ENCODE measurements around the gene BBS2.

BBS2 gene, protein sequence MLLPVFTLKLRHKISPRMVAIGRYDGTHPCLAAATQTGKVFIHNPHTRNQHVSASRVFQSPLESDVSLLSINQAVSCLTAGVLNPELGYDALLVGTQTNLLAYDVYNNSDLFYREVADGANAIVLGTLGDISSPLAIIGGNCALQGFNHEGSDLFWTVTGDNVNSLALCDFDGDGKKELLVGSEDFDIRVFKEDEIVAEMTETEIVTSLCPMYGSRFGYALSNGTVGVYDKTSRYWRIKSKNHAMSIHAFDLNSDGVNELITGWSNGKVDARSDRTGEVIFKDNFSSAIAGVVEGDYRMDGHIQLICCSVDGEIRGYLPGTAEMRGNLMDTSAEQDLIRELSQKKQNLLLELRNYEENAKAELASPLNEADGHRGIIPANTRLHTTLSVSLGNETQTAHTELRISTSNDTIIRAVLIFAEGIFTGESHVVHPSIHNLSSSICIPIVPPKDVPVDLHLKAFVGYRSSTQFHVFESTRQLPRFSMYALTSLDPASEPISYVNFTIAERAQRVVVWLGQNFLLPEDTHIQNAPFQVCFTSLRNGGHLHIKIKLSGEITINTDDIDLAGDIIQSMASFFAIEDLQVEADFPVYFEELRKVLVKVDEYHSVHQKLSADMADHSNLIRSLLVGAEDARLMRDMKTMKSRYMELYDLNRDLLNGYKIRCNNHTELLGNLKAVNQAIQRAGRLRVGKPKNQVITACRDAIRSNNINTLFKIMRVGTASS

DNA sequence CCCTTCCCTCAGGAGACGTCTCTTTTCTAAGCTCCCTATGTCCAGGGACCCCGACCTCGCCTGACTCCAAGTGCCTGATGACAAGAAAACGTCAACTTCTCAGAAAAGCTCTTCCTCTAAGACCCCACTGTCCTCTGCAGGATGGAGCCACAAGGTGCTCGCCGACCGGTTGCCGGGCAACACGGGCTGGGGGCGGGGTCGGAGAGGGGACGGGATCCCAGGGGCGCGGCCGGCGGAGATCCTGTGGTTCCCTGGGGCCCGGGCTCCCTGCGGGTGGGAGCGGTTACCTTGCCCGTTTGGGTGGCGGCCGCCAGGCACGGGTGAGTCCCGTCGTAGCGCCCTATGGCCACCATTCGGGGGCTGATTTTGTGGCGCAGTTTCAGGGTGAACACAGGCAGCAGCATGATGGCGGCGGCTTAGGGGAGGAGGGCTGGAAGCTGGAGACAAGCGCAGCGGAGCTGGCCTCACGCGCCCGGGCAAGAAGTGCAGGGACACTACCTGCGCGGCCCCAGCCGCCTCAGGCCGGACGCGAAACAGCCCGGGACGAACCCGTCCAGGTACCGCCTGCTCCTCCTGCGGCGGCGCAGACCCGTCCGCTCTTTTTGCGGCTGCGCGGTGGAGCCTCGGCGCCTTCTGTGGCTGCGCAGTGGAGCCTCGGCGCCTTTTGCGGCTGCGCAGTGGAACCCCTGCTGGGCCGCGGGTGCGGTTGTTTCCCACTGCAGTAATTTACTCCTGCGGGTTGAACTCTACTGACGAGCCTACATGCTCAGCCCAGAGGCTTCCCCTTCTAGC lies at the start of gene BBS2:
BBS2 (minus strand) TSS at position 566 of the 792 bp plus-strand sequence; CDS start at position 404, 162 bp downstream.
- DNase-seq, result peak; percentile 6

DNA sequence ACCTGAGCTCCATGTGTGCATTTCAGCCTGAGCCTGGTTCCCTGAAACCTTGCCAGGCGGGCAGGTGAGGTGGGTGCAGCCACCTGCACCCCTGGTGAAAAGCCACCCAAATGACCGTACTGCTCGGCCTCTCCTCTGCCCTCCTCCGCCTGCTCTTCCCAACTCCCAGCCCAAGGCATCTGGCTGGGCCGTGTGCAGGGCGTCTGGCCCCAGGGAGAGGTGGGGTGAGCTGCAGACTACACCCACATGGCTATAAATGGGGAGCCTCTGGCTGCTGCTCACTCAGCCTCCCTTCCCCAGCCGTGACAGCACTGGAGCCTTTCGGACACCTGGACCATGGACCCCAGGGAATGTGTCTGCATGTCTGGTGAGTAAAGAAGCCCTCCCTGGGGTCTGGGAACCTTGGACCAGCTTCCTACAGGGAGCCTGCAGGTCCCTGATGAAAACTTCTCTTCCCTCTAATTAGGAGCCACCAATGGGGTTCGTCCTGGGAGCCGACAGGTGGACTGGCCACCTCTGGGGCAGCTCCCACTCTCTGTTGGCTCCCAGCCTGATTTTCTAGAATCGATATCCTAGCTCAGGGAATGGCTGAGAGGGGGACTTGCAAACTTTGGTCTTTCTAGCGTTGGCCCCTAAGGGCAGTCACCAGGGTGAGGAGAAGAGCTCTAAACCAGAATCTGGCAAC lies 45.1 kb upstream of the BBS2 start, which contains the start of gene MT4:
MT4 (plus strand) TSS at position 281 of the 685 bp plus-strand sequence; CDS start at position 337, 56 bp downstream.
- DNase-seq, result no peak

DNA sequence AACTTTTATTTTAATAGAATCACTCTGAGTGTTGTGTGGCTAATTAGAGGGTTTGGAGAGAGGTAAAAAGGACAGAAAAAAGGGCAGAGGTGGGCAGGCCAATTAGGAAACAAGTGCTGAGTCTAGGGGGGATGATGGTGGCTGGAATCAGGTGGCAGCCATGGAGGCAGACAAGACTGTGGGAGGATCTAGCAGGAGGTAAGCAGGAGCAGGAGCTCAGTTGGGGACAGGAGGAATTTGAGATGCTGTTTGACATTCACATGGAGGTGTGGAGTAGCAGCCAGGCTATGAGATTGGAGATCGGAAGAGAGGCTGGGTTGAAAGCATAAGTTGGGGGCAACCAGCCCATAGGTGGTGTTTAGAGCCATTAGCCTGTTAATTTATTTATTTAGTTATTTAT lies 41.3 kb upstream of the BBS2 start:
- no peak for DNase-seq

DNA sequence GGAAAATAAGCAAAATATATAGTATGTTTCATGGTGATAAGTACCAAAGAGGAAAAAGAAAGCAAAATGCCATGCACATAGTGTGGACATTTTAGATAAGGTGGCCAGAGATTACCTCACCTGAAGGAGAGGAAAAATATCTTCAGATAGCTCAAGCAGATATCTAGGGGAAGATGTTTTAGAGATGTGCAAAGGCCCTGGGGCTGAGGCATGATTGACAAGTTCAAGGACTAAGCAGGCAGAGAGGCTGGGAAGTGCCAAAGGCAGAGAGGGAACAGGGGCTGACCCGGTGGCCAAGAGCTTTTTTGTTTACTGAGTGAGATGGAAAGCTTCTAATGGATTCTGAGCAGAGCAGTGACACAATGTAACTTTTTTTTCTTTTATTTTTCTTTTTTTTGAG lies 40.6 kb upstream of the BBS2 start:
- DNase-seq, result no peak

DNA sequence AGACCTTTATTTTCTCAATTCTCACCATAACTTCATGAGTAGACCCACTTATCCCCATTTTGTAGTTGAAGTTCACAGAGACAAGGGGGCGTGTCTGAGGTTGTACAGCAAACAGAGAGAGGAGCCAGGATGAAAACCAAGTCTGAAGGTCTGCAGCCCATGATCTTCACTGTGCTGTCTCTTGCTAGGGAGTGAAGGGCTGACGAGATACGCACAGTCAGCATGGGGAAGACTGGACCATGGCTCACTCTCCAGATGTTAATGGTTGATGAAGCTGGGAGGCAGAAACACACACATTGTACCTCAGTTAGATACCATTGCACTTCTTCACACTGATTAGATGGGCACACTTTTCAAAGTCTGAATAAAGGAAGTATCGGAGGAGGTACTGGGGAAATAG lies 39.3 kb upstream of the BBS2 start:
- DNase-seq, result no peak

DNA sequence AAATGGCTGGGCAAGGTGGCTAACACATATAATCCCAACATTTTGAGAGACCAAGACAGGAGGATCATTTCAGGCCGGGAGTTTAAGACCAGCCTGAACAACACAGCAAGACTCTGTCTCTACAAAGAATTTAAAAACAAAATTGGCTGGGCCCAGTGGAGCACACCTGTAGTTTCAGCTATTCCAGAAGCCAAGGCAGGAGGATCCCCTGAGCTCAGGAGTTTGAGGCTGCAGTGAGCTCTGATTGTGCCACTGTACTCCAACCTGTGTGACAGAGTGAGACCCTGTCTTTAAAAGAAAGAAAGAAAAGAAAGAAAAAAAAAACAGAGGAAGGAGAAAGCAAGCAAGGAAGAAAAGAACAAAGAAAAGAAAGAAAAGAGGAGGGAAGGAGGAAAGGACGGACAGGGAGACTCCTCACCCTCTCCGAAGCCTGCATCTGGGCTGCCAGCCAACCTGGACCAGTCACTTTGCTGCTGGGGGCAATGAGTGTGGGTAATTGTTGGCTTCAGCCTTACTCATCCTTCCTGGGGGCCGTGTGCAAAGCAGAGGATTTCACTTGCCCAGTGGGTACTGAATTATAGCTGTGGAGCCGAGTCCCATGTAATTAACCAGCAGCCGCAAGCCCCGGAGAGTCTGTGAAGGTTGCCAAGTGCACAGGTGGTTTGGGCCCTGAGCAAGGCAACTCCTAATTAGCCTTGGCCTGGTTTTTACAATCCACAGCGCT lies 38.4 kb upstream of the BBS2 start:
- DNase-seq, result no peak

DNA sequence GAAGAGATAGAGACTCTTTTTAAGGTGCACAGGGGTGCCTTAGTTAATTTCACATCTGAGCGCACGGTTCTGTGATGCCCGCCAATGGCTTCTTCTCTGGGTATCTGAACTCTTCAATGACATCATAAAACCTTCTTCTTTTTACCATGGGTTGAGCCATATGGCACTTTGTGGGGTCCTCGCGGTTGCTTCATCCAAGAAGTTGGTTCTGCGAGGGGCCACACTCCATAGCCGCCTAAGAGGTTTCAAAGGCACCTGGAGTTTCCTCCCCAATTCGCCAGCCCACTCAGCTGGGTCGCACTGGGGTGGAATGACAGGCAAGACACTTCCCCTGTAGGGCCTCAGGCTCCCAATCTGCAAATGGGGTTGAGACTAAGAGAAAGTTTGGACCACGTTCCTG lies 34.6 kb upstream of the BBS2 start:
- DNase-seq, result no peak

DNA sequence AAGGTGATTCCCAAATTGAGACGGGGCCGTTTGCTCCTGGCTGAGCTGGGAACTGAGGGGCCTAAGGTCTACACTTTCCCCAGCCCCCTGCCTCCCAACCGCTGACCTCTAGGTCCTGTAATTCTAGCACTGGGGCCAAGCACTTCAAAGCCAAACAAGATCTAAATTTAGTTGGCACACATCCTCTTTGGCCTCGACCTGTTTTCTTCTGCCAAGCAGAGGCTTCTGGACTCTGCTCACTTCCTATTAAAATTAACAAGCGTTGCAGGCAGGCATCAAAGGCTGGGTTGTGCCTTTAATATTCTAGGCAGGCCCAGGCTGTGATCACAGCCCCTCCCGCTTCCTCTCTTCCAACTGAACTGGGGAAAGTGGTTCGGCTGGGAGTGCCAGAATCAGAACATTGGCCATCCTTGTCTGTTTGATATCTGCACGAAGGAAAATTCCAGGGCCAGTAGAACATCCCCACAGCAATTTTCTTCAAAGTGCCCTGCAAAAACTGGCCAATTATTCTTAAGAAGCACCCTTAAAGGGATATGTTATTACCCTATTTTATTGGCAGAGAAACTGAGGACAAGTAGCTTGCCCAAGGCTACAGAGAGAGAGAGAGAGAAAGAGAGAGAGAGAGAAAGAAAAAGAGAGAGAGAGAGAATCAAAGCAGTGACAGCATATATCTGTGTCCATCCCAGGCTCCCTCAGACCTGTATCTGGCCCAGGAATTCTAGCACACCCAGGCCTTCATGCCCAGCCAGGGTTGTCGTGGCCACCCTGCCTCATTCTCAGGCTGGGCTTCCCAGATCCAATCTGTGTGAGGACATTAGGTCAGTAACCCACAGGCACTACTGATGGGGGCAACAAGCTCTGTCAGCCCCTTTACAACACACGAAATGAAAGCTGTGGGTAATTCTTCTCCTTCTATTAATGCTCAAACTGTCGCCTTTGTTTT lies 32.2 kb upstream of the BBS2 start:
- DNase-seq, result no peak

DNA sequence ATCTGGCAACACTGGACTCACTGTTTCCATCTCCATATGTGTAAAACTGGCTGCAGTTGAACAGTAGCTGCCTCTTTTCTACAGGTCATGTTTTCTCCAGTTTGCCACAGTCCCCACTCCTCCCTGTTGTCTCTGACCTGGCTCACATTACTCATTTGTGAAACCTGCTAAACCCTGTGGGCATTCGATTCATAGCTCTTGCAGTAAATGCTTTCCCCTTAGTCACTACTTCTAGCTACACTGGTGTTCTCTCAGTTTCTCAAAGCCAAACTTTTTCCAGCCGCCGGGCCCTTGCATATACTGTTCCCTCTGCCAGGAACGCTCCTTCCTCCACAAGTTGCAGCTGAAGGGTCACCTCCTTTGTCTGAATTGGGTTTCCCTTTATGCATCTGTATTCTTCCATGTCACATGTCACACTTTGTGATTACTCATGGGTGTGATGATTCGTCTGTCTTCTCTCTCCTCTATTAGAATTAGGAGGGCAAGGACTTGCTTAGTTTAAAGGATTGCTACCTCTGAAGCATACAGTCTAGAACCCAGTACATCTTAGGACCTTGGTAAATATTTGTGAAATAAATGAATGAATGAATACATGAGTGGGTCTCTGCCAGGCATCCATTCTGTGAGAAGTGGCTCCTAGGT lies 30.0 kb upstream of the BBS2 start:
- DNase-seq, result no peak

DNA sequence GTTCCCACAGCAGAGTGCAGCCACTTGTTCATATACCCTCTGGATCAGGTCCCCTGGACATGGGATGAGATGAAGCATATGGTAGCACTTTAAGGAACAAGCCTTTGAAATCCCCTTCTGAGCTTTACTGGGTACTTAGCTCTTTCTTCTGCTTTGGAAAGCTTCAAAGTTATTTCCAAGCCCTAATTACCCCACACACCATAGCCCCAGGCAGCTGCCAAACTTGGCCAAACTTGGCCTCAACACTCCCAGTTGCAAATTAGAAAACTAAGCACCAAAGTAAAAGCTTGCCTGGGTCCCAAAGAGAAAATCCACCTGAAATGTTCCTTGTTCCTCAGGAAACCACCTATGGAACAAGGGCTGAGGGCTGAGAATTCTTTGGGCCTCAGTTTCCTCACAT lies 29.3 kb upstream of the BBS2 start:
- no peak for DNase-seq

DNA sequence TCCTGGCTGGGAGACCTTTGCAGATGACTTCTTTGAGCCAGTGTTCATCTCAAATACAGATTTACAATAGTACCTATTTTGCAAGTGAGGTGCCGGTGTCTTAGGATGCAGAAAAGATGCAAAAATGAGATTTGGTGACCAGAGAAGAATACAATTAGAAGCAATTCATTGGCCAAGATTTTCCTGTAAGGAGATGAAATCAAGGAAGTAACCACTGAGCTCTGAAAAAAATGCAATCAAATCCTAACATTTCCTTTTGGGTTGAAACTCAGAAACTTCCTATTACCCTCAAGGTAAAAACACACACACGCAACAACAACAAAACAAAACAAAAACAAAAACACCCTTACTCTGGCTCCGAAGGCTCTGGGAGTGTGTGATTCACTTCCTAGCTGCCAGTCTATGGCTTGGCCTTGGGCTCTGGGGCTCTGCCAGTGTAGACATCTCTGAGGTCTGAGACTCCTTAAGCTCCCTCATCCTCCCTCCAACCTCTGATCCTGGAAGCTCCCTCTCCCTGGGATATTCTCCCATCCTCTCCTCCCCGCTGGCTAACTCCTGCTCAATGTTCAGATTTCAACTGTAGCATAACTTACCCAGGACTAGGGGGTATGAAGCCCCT lies 28.2 kb upstream of the BBS2 start:
- DNase-seq, result no peak

DNA sequence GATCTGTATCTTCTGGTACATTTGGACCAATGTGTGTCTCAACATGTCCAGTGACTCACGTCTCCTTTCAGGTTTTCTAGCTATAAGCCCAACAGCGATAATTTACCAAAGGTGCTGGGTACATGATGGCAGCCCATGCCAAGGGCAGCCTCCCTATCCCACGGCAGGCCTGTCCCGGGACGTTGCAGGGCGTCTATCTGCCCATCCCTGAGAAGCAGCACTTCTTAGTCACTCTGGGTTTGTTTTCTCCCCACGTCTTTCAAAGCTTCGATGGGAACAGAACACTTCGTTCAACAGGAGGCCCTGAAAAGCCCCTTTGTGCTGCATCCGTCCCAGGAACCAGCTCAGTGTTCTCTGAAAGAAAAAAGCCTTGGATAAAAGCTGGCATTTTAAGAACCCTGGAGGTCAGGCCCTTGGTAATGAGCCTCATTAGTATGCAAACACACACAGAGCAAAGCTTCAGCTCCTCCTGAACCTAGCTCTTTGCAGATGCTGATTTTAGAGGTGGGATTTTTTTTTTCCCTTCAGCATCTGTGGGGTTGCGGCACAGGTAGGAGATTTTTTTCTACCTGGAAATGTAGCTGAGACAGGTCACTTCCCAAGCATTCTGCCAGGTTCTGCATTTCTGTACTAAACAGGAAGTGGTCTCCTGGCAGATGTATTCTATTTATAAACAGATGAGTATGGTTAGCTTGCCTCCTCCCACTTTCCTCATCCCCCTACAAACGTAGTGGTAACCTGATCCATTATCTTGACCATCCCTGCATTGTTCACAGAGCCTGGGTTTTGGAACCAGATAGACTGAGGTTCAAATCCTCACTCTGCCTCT lies 27.5 kb upstream of the BBS2 start:
- DNase-seq, result peak; percentile 9

DNA sequence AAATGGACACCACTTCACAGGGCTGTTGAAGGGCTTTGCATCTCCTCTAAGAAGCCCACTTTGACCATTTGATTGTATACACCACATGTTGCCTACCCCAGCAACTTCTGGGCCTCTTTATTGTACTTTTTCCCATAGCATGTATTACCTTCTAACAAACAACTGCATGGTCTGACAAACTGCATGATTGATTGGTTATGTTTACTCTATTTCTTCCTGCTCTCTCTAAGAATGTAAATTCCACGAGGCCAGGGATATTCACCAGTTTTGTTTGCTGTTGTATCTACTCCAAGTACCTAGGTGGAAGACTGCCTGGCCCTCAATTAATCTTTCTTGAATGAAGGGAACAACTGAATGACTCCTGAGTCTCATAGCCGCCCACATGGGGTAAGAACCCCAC lies 22.2 kb upstream of the BBS2 start:
- DNase-seq, result no peak

DNA sequence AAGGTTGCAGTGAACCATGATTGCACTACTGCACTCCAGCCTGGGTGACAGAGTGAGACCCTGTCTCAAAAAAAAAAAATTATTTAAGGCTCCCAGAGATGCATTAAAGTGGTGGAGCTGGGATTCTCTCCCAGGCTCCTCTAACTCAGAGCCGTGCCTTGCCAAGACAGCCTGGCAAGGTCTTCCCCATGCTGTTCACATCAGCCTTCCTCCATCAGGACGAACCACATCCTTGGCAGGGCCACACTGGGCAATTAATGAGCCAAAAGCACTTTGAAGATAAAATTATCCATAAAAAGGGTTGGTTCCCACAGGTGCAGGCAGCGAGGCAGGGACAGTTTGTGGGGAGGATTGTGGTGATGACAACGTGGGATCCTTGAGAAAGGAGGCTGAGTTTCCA lies 19.8 kb upstream of the BBS2 start:
- DNase-seq, result no peak

DNA sequence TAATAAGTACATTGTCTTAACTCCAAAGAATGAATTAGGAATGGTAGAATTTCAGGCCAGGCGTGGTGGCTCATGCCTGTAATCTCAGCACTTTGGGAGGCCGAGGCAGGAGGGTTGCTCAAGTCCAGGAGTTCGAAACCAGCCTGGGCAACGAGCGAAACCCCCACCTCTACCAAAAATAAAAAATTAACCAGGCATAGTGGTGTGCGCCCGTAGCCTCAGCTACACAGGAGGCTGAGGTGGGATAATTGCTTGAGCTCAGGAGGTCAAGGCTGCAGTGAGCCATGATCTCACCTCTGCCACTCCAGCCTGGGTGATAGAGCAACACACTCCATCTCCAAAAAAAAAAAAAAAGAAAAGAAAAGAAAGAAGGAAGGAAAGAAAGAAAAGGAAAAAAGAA lies 18.5 kb upstream of the BBS2 start:
- DNase-seq, result no peak

DNA sequence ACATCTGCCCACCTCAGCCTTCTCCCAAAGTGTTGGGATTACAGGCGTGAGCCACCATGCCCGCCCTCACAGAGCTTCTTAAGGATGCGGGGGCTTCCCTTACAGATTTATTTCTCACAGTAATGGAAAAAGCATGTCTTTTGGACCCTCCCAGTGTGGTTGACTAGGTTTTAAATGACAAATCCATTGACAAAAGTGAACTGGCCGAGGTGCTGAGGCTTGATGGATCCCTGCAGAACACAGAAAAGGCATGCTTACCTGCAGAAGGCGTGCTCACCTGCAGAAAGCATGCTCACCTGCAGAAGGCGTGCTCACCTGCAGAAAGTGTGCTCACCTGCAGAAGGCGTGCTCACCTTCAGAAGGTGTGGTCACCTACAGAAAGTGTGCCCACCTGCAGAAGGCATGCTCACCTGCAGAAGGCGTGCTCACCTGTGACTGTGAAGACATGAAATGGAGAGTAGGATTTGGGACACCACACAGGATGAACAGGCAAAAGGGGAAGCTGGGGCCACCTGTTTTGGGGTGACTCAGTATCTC lies 15.1 kb upstream of the BBS2 start:
- no peak for DNase-seq

DNA sequence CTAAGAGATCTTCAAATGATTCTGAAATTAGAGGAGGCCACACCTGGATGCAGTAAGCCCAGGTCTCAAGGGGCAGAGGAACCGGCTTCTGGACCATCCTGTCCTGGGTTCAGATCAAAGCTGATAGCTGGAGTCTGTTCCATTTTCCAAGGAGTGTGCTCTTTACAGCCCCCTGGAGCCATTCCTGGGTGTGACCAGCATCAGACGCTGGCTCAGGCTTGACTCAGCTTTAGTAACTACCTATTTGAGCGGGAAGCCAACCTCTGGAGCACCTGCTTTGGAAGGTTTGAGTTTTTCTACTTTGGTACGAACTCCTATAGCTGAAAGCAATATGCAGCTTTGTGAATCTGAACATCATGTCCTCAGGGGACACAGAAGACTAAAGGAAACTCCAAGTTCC lies 12.9 kb upstream of the BBS2 start:
- DNase-seq, result no peak

DNA sequence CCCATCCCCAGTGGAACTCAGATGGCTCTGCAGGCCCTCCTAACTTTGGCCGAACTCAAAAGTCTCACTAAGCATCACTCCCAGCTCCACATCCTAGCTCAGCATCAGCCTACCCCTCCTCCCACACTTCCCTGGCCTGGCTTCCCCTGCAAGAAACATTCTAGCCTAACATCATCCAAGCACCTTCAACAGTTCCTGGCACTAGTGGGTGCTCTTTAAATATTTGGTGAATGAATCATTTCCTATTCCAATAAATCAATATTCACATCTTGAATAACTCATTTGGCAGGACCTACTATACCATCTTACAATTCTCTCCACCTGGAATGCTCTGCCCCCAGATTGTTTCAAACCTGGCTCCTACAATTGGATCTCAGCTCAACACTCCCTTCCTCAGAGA lies 11.0 kb upstream of the BBS2 start:
- no peak for DNase-seq

DNA sequence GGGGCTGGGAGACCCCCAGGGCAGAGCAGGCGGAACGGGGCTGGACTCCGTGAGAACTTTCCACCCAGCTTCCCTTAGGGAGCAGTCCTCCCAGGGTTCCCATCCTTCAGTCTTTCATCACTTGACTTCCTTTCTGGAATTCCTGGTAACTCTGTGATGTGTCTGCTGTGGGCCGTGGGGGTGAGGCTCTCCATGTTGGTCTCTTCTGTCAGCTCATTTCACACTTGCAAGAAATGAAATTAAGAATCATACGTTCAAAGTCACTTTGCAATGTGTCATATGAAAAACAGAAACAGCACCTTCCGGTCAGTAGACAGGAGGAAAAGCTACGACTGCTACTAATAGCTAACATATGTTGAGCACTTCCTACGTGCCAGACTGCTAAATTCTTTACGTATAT lies 5.4 kb upstream of the BBS2 start:
- no peak for DNase-seq

Measured in NCI-H2029 treated with DMSO at 0.1 percent for 48 hours (cell line).